Measurements from ENCODE around the gene TRIM33.

GRCh38 chr1:114468710-114469468 lies 42.1 kb downstream of the TRIM33 start:
- no peak for TF ChIP-seq NFYC (CRISPR knock-in tag; IDR thresholded peaks at IDR 0.05)
- TF ChIP-seq ZBTB39 (CRISPR knock-in tag; IDR thresholded peaks at IDR 0.05): no peak
- no peak for TF ChIP-seq EZH2 (conservative IDR thresholded peaks at IDR 0.05; ENCODE audit: low read depth, low read length)
- TF ChIP-seq CTCF (CRISPR knock-in tag; IDR thresholded peaks at IDR 0.05): no peak
- TF ChIP-seq CEBPB (IDR thresholded peaks at IDR 0.05; ENCODE audit: borderline replicate concordance, low read depth, low read length): no peak
- no peak for TF ChIP-seq ZNF317 (CRISPR knock-in tag; IDR thresholded peaks at IDR 0.05)
- TF ChIP-seq ZMAT3 (CRISPR knock-in tag; conservative IDR thresholded peaks at IDR 0.05): no peak
- no peak for TF ChIP-seq JUND (CRISPR knock-in tag; IDR thresholded peaks at IDR 0.05)
